Stimulated activated CD8-positive, alpha-beta memory T cell treated with anti-CD3 and anti-CD28 coated beads, Interleukin-15, amount 100 ng/mL, for 4 hours (primary cell): ENCODE data around the gene CNTNAP2.
"Not testable (repeated sequence)": the region's sequence is repeated elsewhere in the genome, so short reads cannot be mapped to it uniquely, and the experiment has no call there.

Source experiments
- DNase-seq, 2 donors: peaks; one replicate each; pipeline ENCODE4 v3.0.0-alpha.2; 2020; ENCODE audit warnings: low read depth in 2 of 2

CNTNAP2 gene

DNA sequence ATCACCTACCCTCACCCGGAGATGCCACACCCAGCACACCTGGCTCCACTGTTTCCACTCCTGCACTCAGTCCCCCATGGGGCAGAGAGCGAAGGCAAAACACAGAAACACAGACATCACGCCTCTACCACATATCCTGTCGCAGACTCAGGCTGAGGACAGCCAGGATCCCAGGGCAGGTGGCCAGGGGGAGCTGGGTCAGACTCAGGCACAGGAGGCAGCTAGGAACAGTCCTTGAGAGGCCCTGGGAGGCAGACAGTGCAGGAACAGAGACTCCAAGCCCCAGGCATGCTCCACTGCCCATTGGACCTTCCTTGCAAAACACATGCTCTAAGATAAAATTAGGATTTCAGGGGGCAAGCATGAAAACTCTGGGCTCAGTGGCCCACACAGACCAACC lies 2319.5 kb downstream of the CNTNAP2 start:
- DNase-seq: no peak

GRCh38 chr7:148436571-148436970 lies 2320.0 kb downstream of the CNTNAP2 start:
- no peak for DNase-seq

GRCh38 chr7:148437043-148437442 lies 2320.4 kb downstream of the CNTNAP2 start:
- no peak for DNase-seq

DNA sequence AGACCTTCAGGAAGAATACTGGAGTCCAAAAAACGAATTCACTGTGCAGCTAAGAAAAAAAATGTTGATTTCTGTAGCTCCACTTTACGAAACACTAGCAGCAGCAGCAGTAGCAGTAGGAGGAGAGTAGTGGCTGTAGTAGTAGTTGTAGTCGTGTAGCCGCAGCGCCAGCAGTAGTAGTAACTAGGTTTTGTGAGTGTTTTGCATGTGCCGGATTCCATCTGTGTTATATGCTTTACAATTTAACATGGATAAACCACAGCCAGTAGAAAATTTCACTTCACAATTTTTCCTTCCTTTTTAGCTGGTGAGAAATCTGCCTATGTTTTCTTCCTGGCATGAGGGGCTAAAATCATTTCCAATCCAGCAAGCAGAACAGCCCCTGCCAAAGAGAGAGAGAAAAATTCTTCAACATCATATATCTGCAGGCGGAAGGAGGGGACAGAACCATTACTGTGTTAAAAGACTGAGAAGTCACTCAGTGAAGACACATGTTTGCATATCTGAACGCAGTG lies 2325.6 kb downstream of the CNTNAP2 start:
- DNase-seq: no peak

DNA sequence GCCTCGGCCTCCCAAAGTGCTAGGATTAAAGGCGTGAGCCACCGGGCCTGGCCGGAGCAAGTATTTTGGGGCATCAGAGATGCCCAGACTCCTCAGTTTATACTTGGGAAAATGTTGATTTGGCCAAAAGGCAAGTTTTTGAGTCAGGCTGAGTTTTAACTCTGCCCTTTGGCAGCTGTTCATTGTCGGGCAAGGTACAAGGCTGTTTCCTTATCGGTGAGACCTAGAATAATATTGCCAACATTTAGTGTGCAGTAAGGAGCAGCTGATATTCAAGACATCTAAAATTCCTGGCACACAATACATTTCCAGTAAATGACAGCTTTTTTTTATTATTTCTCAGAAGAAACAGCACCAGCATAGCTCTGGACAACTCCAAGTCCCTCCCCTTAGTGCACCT lies 2326.3 kb downstream of the CNTNAP2 start:
- DNase-seq: no peak

GRCh38 chr7:148445260-148446044 lies 2328.9 kb downstream of the CNTNAP2 start:
- DNase-seq: no peak

DNA sequence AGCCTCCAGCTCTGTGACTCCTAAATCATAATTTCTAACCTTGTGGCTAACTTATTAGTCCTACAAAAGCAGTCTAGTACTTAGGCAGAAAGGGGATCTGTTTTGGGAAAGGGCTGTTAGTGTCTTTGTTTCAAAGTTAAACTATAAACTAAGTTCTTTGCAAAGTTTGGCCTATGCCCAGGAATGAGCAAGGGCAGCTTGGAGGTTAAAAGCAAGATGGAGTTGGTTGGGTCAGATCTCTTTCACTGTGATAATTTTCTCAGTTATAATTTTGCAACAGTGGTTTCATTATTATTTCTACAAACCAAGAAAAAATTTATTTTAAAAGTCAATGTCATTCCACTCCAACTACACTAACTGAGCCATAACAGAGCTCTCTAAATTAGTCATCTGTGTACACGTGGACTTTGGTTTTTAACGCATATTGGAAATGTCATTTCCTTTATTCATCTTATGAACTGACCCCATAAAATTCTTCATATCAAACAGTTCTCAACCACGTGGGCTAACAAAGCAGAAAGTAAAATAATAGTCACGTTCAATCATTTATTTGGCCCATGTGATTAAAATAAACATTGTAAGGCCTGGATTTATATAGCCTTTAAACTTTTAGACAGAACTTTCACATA lies 2330.7 kb downstream of the CNTNAP2 start:
- no peak for DNase-seq

DNA sequence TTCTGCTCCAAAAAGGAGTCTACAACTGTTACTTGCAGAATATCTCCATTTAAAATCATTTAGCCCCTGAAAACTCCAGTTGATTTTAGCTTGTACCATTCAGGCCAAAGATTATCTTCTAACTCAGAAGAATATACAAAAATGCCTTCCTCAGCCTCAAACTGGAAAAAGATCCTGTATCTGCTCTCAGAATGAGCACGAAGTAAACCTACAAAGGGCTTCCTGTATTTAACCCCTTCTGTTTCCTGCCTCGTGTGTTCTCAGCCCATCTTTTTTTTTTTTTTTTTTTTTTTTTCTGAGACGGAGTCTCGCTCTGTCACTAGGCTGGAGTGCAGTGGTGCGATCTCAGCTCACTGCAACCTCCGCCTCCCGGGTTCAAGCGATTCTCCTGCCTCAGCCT lies 2334.9 kb downstream of the CNTNAP2 start:
- not testable (repeated sequence) for DNase-seq

DNA sequence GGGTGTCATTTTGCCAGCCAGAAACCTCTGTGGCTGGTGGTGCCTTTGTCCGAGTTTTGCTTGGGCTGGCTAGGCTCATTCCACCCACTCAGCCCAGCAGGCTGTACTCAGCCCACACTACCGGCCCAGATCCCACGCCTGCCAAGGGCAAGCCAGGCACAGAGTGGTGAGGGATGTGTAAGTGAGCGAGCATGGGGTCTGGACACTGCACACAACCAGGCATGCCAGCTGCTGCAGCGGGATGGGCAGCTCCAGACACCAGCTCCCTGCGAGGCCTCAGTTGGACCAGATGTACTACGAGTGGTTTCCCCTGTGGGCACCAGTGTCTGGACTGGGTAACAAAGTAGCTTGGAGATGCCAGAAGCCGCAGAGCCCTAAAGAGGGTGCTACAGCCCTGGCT lies 2339.8 kb downstream of the CNTNAP2 start:
- no peak for DNase-seq

DNA sequence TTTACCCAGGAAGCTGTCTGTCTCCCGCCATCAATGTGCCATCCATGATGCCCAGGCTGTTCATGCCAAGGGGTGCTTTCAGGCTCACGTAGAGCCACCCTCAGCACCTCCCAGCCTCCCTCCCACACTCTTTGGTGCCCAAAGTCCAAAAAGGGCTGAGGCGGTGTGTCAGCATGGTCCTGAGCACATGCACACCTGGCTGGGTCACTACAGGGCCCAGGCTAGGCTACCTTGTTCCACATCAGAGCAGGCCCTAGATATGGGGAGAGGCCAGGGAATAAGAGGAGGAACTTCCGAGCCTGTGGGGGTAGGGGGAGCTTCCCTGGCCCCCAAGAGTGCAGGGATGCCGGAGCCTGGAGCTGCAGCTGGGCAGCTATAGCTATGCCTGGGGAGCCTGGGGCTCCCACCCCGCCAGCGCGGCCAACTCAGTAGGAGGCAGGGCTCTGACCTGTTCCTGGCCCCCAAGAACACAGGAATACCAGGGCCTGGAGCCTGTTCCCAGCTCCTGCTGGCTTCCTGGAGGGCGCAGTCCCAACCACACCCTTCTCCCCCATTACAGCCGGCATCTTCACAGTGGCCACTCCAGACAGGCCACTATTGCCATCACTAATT lies 2340.8 kb downstream of the CNTNAP2 start:
- no peak for DNase-seq

DNA sequence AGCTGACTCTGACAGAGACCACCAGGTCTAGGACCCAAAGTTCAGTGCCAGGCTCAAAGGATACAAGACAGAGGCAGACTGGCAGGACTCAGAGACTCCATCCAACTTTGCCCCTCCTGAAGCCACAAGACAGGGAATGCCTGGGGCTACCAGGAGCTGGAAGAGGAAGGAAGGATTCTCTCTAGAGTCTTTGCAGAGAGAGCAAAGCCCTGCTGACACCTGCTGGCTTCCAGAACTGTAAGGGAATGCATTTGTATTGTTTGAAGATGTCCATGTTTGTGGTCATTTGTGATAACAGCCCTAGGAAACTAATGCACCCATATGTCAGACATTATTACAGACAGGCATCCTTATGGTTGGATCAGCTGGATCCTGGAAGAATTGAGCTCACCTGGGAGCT lies 2341.7 kb downstream of the CNTNAP2 start:
- no peak for DNase-seq

- no peak for DNase-seq
Measured at GRCh38 chr7:148461392-148462179, 2345.0 kb downstream of the CNTNAP2 start.

- not testable (repeated sequence) for DNase-seq
Measured at GRCh38 chr7:148462774-148463173, 2346.2 kb downstream of the CNTNAP2 start.

GRCh38 chr7:148463210-148463609 lies 2346.6 kb downstream of the CNTNAP2 start:
- no peak for DNase-seq

- DNase-seq: no peak
Measured at GRCh38 chr7:148464947-148465346, 2348.3 kb downstream of the CNTNAP2 start.

GRCh38 chr7:148465441-148465840 lies 2348.8 kb downstream of the CNTNAP2 start:
- not testable (repeated sequence) for DNase-seq

- no peak for DNase-seq
Measured at GRCh38 chr7:148466120-148466519, 2349.5 kb downstream of the CNTNAP2 start.

DNA sequence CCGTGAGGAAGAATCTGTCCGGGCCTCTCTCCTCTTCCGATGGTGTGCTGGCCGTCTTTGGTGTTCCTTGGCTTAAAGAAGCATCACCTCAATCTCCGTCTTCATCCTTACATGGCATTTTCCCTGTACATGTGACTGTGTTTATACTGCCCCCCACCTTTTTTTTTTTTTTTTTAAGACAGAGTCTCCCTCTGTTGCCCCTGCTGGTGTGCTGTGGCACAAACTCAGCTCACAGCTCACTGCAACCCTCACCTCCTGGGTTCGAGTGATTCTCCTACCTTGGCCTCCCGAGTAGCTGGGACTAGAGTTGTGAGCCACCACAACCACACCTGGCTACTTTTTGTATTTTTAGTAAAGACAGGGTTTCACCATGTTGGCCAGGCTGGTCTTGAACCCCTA lies 2352.1 kb downstream of the CNTNAP2 start:
- no peak for DNase-seq
